ENCODE data around the gene GHRL. TPM values are rescaled to one million over a fixed set of nuclear protein-coding genes. Genes with fewer than 3 reads are reported as not detected.
A peak's percentile ranks its signal among the peaks of the same experiment; 100 is the strongest.

Gene GHRL
- total RNA-seq, 2 experiments from 2014 or later = 0.91 to 0.95 TPM

GRCh38 chr3:10263646-10264363 lies 28.9 kb downstream of the GHRL start:
- Mint-ChIP-seq H3K36me3 (ENCODE audit: low read depth) (peaks cover 86% of the 10 kb centered on the region), H3K4me1 (peaks cover 72% of the 10 kb centered on the region), H3K4me3 (peak overlapping the region; percentile 52), H3K27ac (peak overlapping the region; percentile 59), H3K27me3 (no peaks in the 10 kb centered on the region), H3K9me3 (no peaks in the 10 kb centered on the region)
- DNase-seq = peak; percentile 72
- CTCF ChIA-PET = interaction anchor here (0.5 to 3.2 kb wide), 46 partner anchors 8 to 871 kb away, joined by 3 to 27 read pairs (median 4); partner anchors contain the start of genes BRK1, EMC3, IRAK2 and SEC13
- POLR2A ChIA-PET = interaction anchor here (0.8 to 4.0 kb wide), 14 partner anchors 10 to 510 kb away, joined by 3 to 16 read pairs (median 6); partner anchors contain the start of genes BRK1, CRELD1, GHRL and TATDN2

GRCh38 chr3:10262027-10262426 lies 30.7 kb downstream of the GHRL start:
- peaks cover 83% of the 10 kb centered on the region for H3K36me3 Mint-ChIP-seq (ENCODE audit: low read depth)
- POLR2A ChIA-PET = interaction anchor here (1.0 to 4.0 kb wide), 4 partner anchors 14 to 329 kb away, joined by 3 to 16 read pairs (median 8); partner anchors contain the start of gene TATDN2
- H3K27ac Mint-ChIP-seq = peak overlapping the region; percentile 13
- no peaks in the 10 kb centered on the region for H3K9me3 Mint-ChIP-seq
- DNase-seq = no peak
- CTCF ChIA-PET = interaction anchor here (0.5 to 3.2 kb wide), 8 partner anchors 12 to 511 kb away, joined by 3 to 27 read pairs (median 4); partner anchors contain the start of gene TATDN2
- no peaks in the 10 kb centered on the region for H3K27me3 Mint-ChIP-seq
- no peak overlapping the region for H3K4me3 Mint-ChIP-seq
- peaks cover 65% of the 10 kb centered on the region for H3K4me1 Mint-ChIP-seq

DNA sequence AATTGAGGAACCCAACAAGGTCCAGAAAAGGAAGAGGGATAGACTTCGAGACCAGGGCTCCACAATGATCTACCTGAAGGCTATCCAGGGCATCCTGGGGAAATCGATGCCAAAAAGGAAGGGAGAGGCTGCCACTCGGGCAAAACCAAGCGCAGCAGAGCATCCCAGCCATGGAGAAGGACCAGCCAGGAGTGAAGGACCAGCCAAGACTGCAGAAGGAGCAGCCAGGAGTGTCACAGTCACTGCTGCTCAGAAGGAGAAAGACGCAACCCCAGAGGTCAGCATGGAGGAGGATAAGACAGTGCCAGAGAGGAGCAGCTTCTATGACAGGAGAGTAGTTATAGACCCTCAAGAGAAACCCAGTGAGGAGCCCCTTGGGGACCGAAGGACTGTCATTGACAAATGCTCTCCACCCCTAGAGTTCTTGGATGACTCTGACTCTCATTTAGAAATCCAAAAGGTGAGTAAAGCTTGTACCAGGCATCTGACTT lies 32.5 kb downstream of the GHRL start:
- CTCF ChIA-PET = interaction anchor here (0.8 kb wide), 1 partner anchor 113 kb away, joined by 5 read pairs; no protein-coding TSS in a partner anchor
- Mint-ChIP-seq H3K4me3 (no peak overlapping the region), H3K27ac (peak overlapping the region; percentile 33), H3K4me1 (peaks cover 65% of the 10 kb centered on the region), H3K36me3 (ENCODE audit: low read depth) (peaks cover 86% of the 10 kb centered on the region), H3K9me3 (no peaks in the 10 kb centered on the region), H3K27me3 (no peaks in the 10 kb centered on the region)
- POLR2A ChIA-PET = no interaction called here
- DNase-seq = no peak

- Mint-ChIP-seq H3K9me3 (no peaks in the 10 kb centered on the region), H3K4me1 (peaks cover 70% of the 10 kb centered on the region), H3K36me3 (ENCODE audit: low read depth) (peaks cover 89% of the 10 kb centered on the region), H3K27me3 (no peaks in the 10 kb centered on the region), H3K4me3 (no peak overlapping the region), H3K27ac (no peak overlapping the region)
- CTCF ChIA-PET = no interaction called here
- DNase-seq = no peak
- POLR2A ChIA-PET = interaction anchor here (0.6 kb wide), 1 partner anchor 10 kb away, joined by 3 read pairs; no protein-coding TSS in a partner anchor
Observed at GRCh38 chr3:10259798-10260197, 32.9 kb downstream of the GHRL start.

DNA sequence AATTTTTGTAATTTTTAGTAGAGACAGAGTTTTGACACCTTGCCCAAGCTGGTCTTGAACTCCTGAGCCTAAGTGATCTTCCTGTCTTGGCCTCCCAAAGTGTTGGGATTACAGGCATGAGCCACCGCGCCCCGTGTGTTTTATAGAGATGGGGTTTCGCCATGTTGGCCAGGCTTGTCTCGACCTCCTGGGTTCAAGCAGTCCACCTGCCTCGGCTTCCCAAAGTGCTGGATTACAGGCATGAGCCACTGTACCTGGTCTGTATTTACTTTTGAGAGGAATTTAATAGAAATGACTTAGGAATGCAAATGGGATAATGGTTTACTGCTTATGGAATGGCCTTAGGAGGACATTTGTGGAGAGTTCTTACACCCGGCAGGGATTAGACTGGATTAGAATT lies 33.7 kb downstream of the GHRL start:
- Mint-ChIP-seq H3K9me3 (no peaks in the 10 kb centered on the region), H3K36me3 (ENCODE audit: low read depth) (peaks cover 90% of the 10 kb centered on the region), H3K4me1 (peaks cover 72% of the 10 kb centered on the region), H3K4me3 (no peak overlapping the region), H3K27ac (no peak overlapping the region), H3K27me3 (no peaks in the 10 kb centered on the region)
- POLR2A ChIA-PET = interaction anchor here (0.6 kb wide), 1 partner anchor 11 kb away, joined by 3 read pairs; no protein-coding TSS in a partner anchor
- CTCF ChIA-PET = no interaction called here
- DNase-seq = no peak

DNA sequence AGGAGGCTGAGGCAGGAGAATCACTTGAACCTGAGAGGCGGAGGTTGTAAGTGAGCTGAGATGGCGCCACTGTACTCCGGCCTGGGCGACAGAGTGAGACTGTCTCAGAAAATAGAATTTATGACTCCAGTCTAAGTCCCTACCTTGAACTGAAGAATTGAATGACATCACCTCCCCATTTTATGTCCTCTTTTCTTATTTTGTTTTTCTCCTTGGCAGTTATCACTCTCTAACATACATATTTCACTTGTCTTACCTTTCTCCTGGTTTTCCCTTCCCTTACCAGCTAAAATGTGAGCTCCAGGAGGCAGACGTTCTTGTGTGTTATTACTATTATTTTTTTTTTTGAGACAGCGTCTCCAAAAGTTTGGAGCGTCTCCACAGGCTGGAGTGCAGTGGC lies 36.9 kb downstream of the GHRL start:
- H3K36me3 Mint-ChIP-seq (ENCODE audit: low read depth) = peaks cover 84% of the 10 kb centered on the region
- ChIA-PET CTCF (interaction anchor here (1.1 to 1.7 kb wide), 2 partner anchors 8 to 49 kb away, joined by 3 to 5 read pairs; no protein-coding TSS in a partner anchor), POLR2A (interaction anchor here (0.7 kb wide), 1 partner anchor 89 kb away, joined by 3 read pairs; no protein-coding TSS in a partner anchor)
- no peak for DNase-seq
- H3K9me3 Mint-ChIP-seq = no peaks in the 10 kb centered on the region
- H3K27ac Mint-ChIP-seq = no peak overlapping the region
- no peak overlapping the region for H3K4me3 Mint-ChIP-seq
- H3K27me3 Mint-ChIP-seq = no peaks in the 10 kb centered on the region
- H3K4me1 Mint-ChIP-seq = peaks cover 76% of the 10 kb centered on the region

- no peak overlapping the region for H3K4me3 Mint-ChIP-seq
- no peaks in the 10 kb centered on the region for H3K27me3 Mint-ChIP-seq
- no peaks in the 10 kb centered on the region for H3K9me3 Mint-ChIP-seq
- POLR2A ChIA-PET = interaction anchor here (0.9 to 2.3 kb wide), 5 partner anchors 10 to 267 kb away, joined by 3 to 12 read pairs (median 3); partner anchors contain the start of genes EMC3 and VHL
- CTCF ChIA-PET = interaction anchor here (1.1 to 2.1 kb wide), 2 partner anchors 10 to 320 kb away, joined by 3 to 9 read pairs; partner anchors contain the start of gene CRELD1
- H3K27ac Mint-ChIP-seq = no peak overlapping the region
- peaks cover 82% of the 10 kb centered on the region for H3K36me3 Mint-ChIP-seq (ENCODE audit: low read depth)
- no peak for DNase-seq
- H3K4me1 Mint-ChIP-seq = peaks cover 74% of the 10 kb centered on the region
Observed at GRCh38 chr3:10253731-10254130, 39.0 kb downstream of the GHRL start.

DNA sequence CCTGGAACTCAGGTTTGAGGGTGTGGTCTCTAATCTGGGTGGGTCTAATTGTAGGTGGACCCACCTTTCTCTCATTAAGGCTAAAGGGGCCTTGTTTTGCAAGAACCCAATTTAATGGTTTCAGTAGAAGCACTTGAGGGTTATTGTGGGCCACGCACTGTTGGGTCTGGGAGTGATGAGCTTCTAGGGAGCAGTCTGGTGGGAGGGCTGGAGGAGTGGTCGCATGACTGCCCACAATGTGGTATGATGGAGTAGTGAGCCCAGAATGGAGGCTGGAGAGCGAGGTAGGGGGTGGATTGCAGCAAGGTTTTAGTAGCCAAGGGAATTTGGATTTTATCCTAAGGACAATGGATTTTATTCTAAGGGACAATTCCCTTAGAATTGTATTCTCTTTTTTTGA lies 41.7 kb downstream of the GHRL start:
- Mint-ChIP-seq H3K4me1 (peaks cover 75% of the 10 kb centered on the region), H3K36me3 (ENCODE audit: low read depth) (peaks cover 72% of the 10 kb centered on the region), H3K4me3 (peak overlapping the region; percentile 98), H3K27ac (peak overlapping the region; percentile 88), H3K9me3 (peaks cover 6% of the 10 kb centered on the region), H3K27me3 (no peaks in the 10 kb centered on the region)
- DNase-seq = no peak
- ChIA-PET CTCF (interaction anchor here (0.5 to 3.8 kb wide), 4 partner anchors 12 to 86 kb away, joined by 3 to 27 read pairs (median 3); partner anchors contain the start of gene IRAK2), POLR2A (interaction anchor here (1.1 to 2.4 kb wide), 4 partner anchors 9 to 136 kb away, joined by 3 to 8 read pairs (median 6); no protein-coding TSS in a partner anchor)

DNA sequence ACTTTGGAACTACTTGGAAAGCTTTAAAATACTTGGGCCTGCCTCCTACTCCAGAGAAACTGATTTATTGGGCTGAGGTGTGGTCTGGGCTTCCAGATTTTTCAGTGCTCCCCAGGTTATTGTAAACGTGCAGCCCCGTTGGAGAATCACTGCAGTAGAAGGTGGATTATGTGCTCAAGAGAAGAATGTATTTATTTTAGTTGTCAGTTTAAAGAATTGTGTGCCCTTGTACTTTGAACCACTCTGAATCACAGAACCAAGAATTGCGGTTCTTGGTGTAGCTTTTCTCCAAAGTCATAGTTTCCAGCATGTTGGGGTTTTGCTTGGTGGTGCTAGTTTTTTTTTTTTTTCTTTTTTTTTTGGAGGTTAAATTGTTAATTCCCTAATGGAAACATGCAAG lies 42.9 kb downstream of the GHRL start:
- Mint-ChIP-seq H3K9me3 (peaks cover 15% of the 10 kb centered on the region), H3K27ac (peak overlapping the region; percentile 88), H3K4me3 (peak overlapping the region; percentile 98), H3K36me3 (ENCODE audit: low read depth) (peaks cover 70% of the 10 kb centered on the region), H3K4me1 (peaks cover 65% of the 10 kb centered on the region), H3K27me3 (no peaks in the 10 kb centered on the region)
- no peak for DNase-seq
- ChIA-PET POLR2A (interaction anchor here (1.0 to 3.6 kb wide), 10 partner anchors 7 to 135 kb away, joined by 3 to 22 read pairs (median 8); no protein-coding TSS in a partner anchor), CTCF (interaction anchor here (0.6 to 3.8 kb wide), 3 partner anchors 13 to 135 kb away, joined by 3 to 27 read pairs (median 3); partner anchors contain the start of gene IRAK2)

- peak overlapping the region; percentile 98 for H3K4me3 Mint-ChIP-seq
- H3K4me1 Mint-ChIP-seq = peaks cover 58% of the 10 kb centered on the region
Observed at GRCh38 chr3:10248984-10249748, 43.6 kb downstream of the GHRL start.

DNA sequence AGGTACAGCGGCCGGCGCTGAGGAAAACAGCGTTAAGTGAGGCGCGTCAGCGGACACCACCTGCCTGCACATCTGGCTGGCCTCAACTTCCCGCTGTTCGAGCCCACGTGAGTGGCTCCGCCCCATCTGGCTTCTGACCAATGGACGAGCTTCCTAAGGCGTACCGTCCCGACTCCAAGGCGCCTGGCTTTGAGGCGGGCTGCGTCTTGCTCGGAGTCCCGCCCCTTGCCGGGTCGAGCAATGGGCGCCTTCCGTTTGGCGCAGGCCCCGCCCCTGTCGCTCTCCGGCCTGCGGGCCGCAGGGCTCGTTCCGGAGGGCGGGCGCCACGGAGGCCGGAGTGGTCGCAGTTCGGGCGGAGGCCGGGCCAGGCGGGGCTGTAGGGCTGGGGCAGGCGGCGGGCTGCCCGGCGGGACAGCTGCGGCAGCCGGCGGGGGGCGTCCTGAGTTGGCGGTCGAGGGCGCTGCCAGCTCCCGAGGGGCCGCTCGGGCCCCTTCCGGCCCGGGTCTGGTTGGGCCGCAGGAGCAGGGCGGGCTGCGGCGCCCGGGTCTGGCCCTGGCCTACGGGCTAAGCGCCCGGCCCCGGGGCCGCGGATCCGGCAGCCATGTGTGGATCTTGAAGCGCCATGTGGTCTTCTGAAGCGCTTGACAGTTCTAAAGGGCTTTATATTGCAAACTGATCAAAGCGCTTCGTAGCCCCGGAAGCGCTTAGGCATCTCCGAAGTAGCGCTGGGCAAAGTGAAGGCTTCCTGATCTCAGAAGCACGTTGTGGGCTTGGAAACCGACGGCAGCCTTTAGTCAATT lies 44.4 kb downstream of the GHRL start, which contains the start of gene TATDN2:
TATDN2 (plus strand) TSS at position 276 of the 800 bp plus-strand sequence. CDS start 742 bp downstream, outside the sequence.
- POLR2A ChIA-PET = interaction anchor here (0.7 to 3.6 kb wide), 23 partner anchors 10 to 262 kb away, joined by 3 to 22 read pairs (median 5); partner anchors contain the start of genes EMC3, FANCD2, SEC13 and VHL
- peaks cover 26% of the 10 kb centered on the region for H3K9me3 Mint-ChIP-seq
- CTCF ChIA-PET = interaction anchor here (0.6 to 3.8 kb wide), 12 partner anchors 10 to 315 kb away, joined by 3 to 27 read pairs (median 4); partner anchors contain the start of gene BRK1
- no peaks in the 10 kb centered on the region for H3K27me3 Mint-ChIP-seq
- DNase-seq = peak; percentile 96
- peaks cover 69% of the 10 kb centered on the region for H3K36me3 Mint-ChIP-seq (ENCODE audit: low read depth)
- peaks cover 55% of the 10 kb centered on the region for H3K4me1 Mint-ChIP-seq
- peak within 1 kb of the TSS; percentile 98 for H3K4me3 Mint-ChIP-seq
- H3K27ac Mint-ChIP-seq = peak within 1 kb of the TSS; percentile 92

More at GRCh38 chr3:10248984-10249748, 43.6 kb downstream of the GHRL start:
- DNase-seq = peak; percentile 66
- peaks cover 21% of the 10 kb centered on the region for H3K9me3 Mint-ChIP-seq
- POLR2A ChIA-PET = interaction anchor here (0.9 to 3.6 kb wide), 21 partner anchors 7 to 262 kb away, joined by 3 to 22 read pairs (median 5); partner anchors contain the start of genes EMC3, FANCD2 and VHL
- CTCF ChIA-PET = interaction anchor here (0.6 to 3.8 kb wide), 5 partner anchors 11 to 134 kb away, joined by 3 to 27 read pairs (median 7); no protein-coding TSS in a partner anchor
- H3K27ac Mint-ChIP-seq = peak overlapping the region; percentile 88
- H3K27me3 Mint-ChIP-seq = no peaks in the 10 kb centered on the region
- peaks cover 70% of the 10 kb centered on the region for H3K36me3 Mint-ChIP-seq (ENCODE audit: low read depth)

All from activated CD4-positive, alpha-beta memory T cell treated with anti-CD3 and anti-CD28 coated beads, Interleukin-2, amount 10 ng/mL, durations not matched to agents 7 days and 5 days (primary cell).